HG03139 (cell line): ENCODE results near the gene C16orf54.
"Not testable (repeated sequence)": the region's sequence is repeated elsewhere in the genome, so short reads cannot be mapped to it uniquely, and the experiment has no call there.

Source experiments
- ATAC-seq: cut with Tn5 transposase; IDR thresholded peaks from one replicate; pipeline ENCODE4 v1.9.1; 2021; ENCODE audit not compliant: unreplicated experiment

C16orf54 gene

GRCh38 chr16:29710227-29711219, 35.3 kb downstream of the C16orf54 start:
- ATAC-seq = no peak

GRCh38 chr16:29709657-29710056, 36.1 kb downstream of the C16orf54 start:
- not testable (repeated sequence) for ATAC-seq

GRCh38 chr16:29708917-29709600, 36.7 kb downstream of the C16orf54 start:
- ATAC-seq = no peak

GRCh38 chr16:29707160-29707559, 38.6 kb downstream of the C16orf54 start:
- ATAC-seq = not testable (repeated sequence)

GRCh38 chr16:29705030-29705429, 40.8 kb downstream of the C16orf54 start:
- no peak for ATAC-seq

- no peak for ATAC-seq
Measured at GRCh38 chr16:29702269-29702668, 43.5 kb downstream of the C16orf54 start.

GRCh38 chr16:29701214-29701555, 44.6 kb downstream of the C16orf54 start:
- no peak for ATAC-seq

- ATAC-seq = no peak
Measured at GRCh38 chr16:29700253-29700987, 45.4 kb downstream of the C16orf54 start.

- ATAC-seq = no peak
Measured at GRCh38 chr16:29699324-29700219, 46.2 kb downstream of the C16orf54 start.

- ATAC-seq = no peak
Measured at GRCh38 chr16:29698484-29699323, 47.1 kb downstream of the C16orf54 start.

GRCh38 chr16:29698042-29698441, 47.7 kb downstream of the C16orf54 start:
- no peak for ATAC-seq

- ATAC-seq = no peak
Measured at GRCh38 chr16:29697391-29697790, 48.4 kb downstream of the C16orf54 start.

- ATAC-seq = no peak
Measured at GRCh38 chr16:29696881-29697331, 48.9 kb downstream of the C16orf54 start.

GRCh38 chr16:29695675-29696074, 50.1 kb downstream of the C16orf54 start:
- ATAC-seq = not testable (repeated sequence)

- ATAC-seq = no peak
Measured at GRCh38 chr16:29694384-29695195, 51.2 kb downstream of the C16orf54 start.

GRCh38 chr16:29692606-29693005, 53.2 kb downstream of the C16orf54 start:
- ATAC-seq = not testable (repeated sequence)
